ENCODE data around the gene COL8A2. TPM values are rescaled to one million over a fixed set of nuclear protein-coding genes. Genes with fewer than 3 reads are reported as not detected.

Gene COL8A2
- total RNA-seq, 1 donor from 2014 or later, result 0.12 TPM

GRCh38 chr1:36091698-36092097 lies 33.3 kb downstream of the COL8A2 start:
- Mint-ChIP-seq H3K4me1 (peaks cover 21% of the 10 kb centered on the region), H3K9me3 (no peaks in the 10 kb centered on the region), H3K27ac (no peak overlapping the region), H3K36me3 (ENCODE audit: low read depth) (peaks cover 29% of the 10 kb centered on the region), H3K4me3 (peak overlapping the region; percentile 41), H3K27me3 (no peaks in the 10 kb centered on the region)
- DNase-seq, result no peak
- intact Hi-C loops (cut with micrococcal nuclease), result no loop called here

GRCh38 chr1:36091141-36091540 lies 33.9 kb downstream of the COL8A2 start:
- intact Hi-C loops (cut with micrococcal nuclease), result no loop called here
- H3K4me1 Mint-ChIP-seq, result peaks cover 21% of the 10 kb centered on the region
- no peak for DNase-seq
- no peaks in the 10 kb centered on the region for H3K9me3 Mint-ChIP-seq
- no peaks in the 10 kb centered on the region for H3K27me3 Mint-ChIP-seq
- H3K36me3 Mint-ChIP-seq (ENCODE audit: low read depth), result peaks cover 29% of the 10 kb centered on the region
- H3K4me3 Mint-ChIP-seq, result no peak overlapping the region
- H3K27ac Mint-ChIP-seq, result no peak overlapping the region

GRCh38 chr1:36089393-36090121 lies 35.5 kb downstream of the COL8A2 start:
- H3K27me3 Mint-ChIP-seq, result peaks cover 2% of the 10 kb centered on the region
- H3K36me3 Mint-ChIP-seq (ENCODE audit: low read depth), result peaks cover 27% of the 10 kb centered on the region
- peak; percentile 76 for DNase-seq
- H3K4me3 Mint-ChIP-seq, result peak overlapping the region; percentile 95
- H3K4me1 Mint-ChIP-seq, result peaks cover 21% of the 10 kb centered on the region
- intact Hi-C loops (cut with micrococcal nuclease), result loop anchor here (2.0 to 5.0 kb wide), 3 partner anchors 135 to 298 kb away; partner anchors contain the start of genes AGO1, STK40 and THRAP3
- no peaks in the 10 kb centered on the region for H3K9me3 Mint-ChIP-seq
- H3K27ac Mint-ChIP-seq, result peak overlapping the region; percentile 89

- Mint-ChIP-seq H3K9me3 (no peaks in the 10 kb centered on the region), H3K4me1 (peaks cover 21% of the 10 kb centered on the region), H3K27ac (peak within 1 kb of the TSS; percentile 89), H3K27me3 (peaks cover 5% of the 10 kb centered on the region), H3K4me3 (peak within 1 kb of the TSS; percentile 95), H3K36me3 (ENCODE audit: low read depth) (peaks cover 25% of the 10 kb centered on the region)
- intact Hi-C loops (cut with micrococcal nuclease), result loop anchor here (1.0 to 5.0 kb wide), 4 partner anchors 136 to 299 kb away; partner anchors contain the start of genes AGO1, AGO3, STK40 and THRAP3
- DNase-seq, result peak; percentile 97
These were observed 36.2 kb downstream of the COL8A2 start, which contains the start of gene ADPRS for GRCh38 chr1:36088577-36089392. ADPRS (plus strand) TSS chr1:36088892; CDS start chr1:36088905, 13 bp downstream.

GRCh38 chr1:36088265-36088576 lies 36.8 kb downstream of the COL8A2 start:
- Mint-ChIP-seq H3K36me3 (ENCODE audit: low read depth) (peaks cover 22% of the 10 kb centered on the region), H3K27ac (peak overlapping the region; percentile 51), H3K9me3 (no peaks in the 10 kb centered on the region), H3K27me3 (peaks cover 9% of the 10 kb centered on the region), H3K4me1 (peaks cover 18% of the 10 kb centered on the region), H3K4me3 (peak overlapping the region; percentile 95)
- intact Hi-C loops (cut with micrococcal nuclease), result loop anchor here (1.0 to 5.0 kb wide), 4 partner anchors 137 to 299 kb away; partner anchors contain the start of genes AGO1, AGO3, STK40 and THRAP3
- DNase-seq, result no peak

- Mint-ChIP-seq H3K9me3 (no peaks in the 10 kb centered on the region), H3K27ac (peak overlapping the region; percentile 85), H3K36me3 (ENCODE audit: low read depth) (peaks cover 15% of the 10 kb centered on the region), H3K4me3 (peak overlapping the region; percentile 95), H3K4me1 (peaks cover 18% of the 10 kb centered on the region), H3K27me3 (peaks cover 12% of the 10 kb centered on the region)
- intact Hi-C loops (cut with micrococcal nuclease), result loop anchor here (1.0 to 5.0 kb wide), 4 partner anchors 137 to 300 kb away; partner anchors contain the start of genes AGO1, AGO3, STK40 and THRAP3
- no peak for DNase-seq
These were observed 37.5 kb downstream of the COL8A2 start for GRCh38 chr1:36087233-36088123.

- Mint-ChIP-seq H3K27me3 (peaks cover 20% of the 10 kb centered on the region), H3K9me3 (no peaks in the 10 kb centered on the region), H3K27ac (peak overlapping the region; percentile 85), H3K4me1 (peaks cover 14% of the 10 kb centered on the region), H3K36me3 (ENCODE audit: low read depth) (peaks cover 12% of the 10 kb centered on the region), H3K4me3 (peak overlapping the region; percentile 56)
- DNase-seq, result peak; percentile 61
- intact Hi-C loops (cut with micrococcal nuclease), result loop anchor here (5.0 kb wide), 2 partner anchors 204 to 301 kb away; partner anchors contain the start of genes AGO1 and STK40
These were observed 38.3 kb downstream of the COL8A2 start for GRCh38 chr1:36086529-36087232.

GRCh38 chr1:36085686-36086526 lies 39.1 kb downstream of the COL8A2 start:
- no peak overlapping the region for H3K27ac Mint-ChIP-seq
- H3K4me3 Mint-ChIP-seq, result no peak overlapping the region
- peaks cover 13% of the 10 kb centered on the region for H3K4me1 Mint-ChIP-seq
- H3K27me3 Mint-ChIP-seq, result peaks cover 23% of the 10 kb centered on the region
- H3K9me3 Mint-ChIP-seq, result no peaks in the 10 kb centered on the region
- peaks cover 8% of the 10 kb centered on the region for H3K36me3 Mint-ChIP-seq (ENCODE audit: low read depth)
- no peak for DNase-seq
- intact Hi-C loops (cut with micrococcal nuclease), result loop anchor here (5.0 kb wide), 2 partner anchors 204 to 301 kb away; partner anchors contain the start of genes AGO1 and STK40

- Mint-ChIP-seq H3K27ac (no peak overlapping the region), H3K27me3 (peaks cover 29% of the 10 kb centered on the region)
These were observed 39.9 kb downstream of the COL8A2 start for GRCh38 chr1:36085126-36085525.

GRCh38 chr1:36084497-36085115 lies 40.4 kb downstream of the COL8A2 start:
- Mint-ChIP-seq H3K4me3 (no peak overlapping the region), H3K4me1 (peaks cover 6% of the 10 kb centered on the region), H3K27ac (no peak overlapping the region), H3K36me3 (ENCODE audit: low read depth) (peaks cover 2% of the 10 kb centered on the region), H3K27me3 (peaks cover 29% of the 10 kb centered on the region), H3K9me3 (no peaks in the 10 kb centered on the region)
- intact Hi-C loops (cut with micrococcal nuclease), result loop anchor here (5.0 kb wide), 2 partner anchors 202 to 303 kb away; partner anchors contain the start of genes AGO1 and STK40
- DNase-seq, result no peak

More at GRCh38 chr1:36085126-36085525, 39.9 kb downstream of the COL8A2 start:
- Mint-ChIP-seq H3K36me3 (ENCODE audit: low read depth) (peaks cover 8% of the 10 kb centered on the region), H3K9me3 (no peaks in the 10 kb centered on the region), H3K4me3 (no peak overlapping the region), H3K4me1 (peaks cover 11% of the 10 kb centered on the region)
- intact Hi-C loops (cut with micrococcal nuclease), result loop anchor here (5.0 kb wide), 2 partner anchors 203 to 302 kb away; partner anchors contain the start of genes AGO1 and STK40
- no peak for DNase-seq

GRCh38 chr1:36083635-36084496 lies 41.2 kb downstream of the COL8A2 start, which contains the start of gene TEKT2:
TEKT2 (plus strand) TSS chr1:36084094; CDS start chr1:36084922, 828 bp downstream.
- intact Hi-C loops (cut with micrococcal nuclease), result no loop called here
- no peaks in the 10 kb centered on the region for H3K9me3 Mint-ChIP-seq
- no peak within 1 kb of the TSS for H3K27ac Mint-ChIP-seq
- peaks cover 3% of the 10 kb centered on the region for H3K4me1 Mint-ChIP-seq
- H3K36me3 Mint-ChIP-seq (ENCODE audit: low read depth), result no peaks in the 10 kb centered on the region
- H3K4me3 Mint-ChIP-seq, result peak within 1 kb of the TSS; percentile 59
- DNase-seq, result peak; percentile 67
- H3K27me3 Mint-ChIP-seq, result peaks cover 29% of the 10 kb centered on the region
